HG03139 (cell line): ENCODE data around the gene TMC7.

Source experiments
- ATAC-seq: cut with Tn5 transposase; IDR thresholded peaks from one replicate; pipeline ENCODE4 v1.9.1; 2021; ENCODE audit not compliant: unreplicated experiment

The TMC7 gene

GRCh38 chr16:19110537-19111360 is 127.0 kb downstream of the TMC7 start:
- ATAC-seq: no peak

GRCh38 chr16:19112099-19112407 is 128.3 kb downstream of the TMC7 start:
- ATAC-seq: no peak
